GM21825 (cell line): ENCODE results near the gene TTLL13.

Experiments
- ATAC-seq: cut with Tn5 transposase; IDR thresholded peaks from one replicate; pipeline ENCODE4 v1.9.1; 2021; ENCODE audit warnings: mild to moderate bottlenecking, moderate library complexity; ENCODE audit not compliant: unreplicated experiment

Gene TTLL13

GRCh38 chr15:90307661-90308060 lies 58.3 kb downstream of the TTLL13 start:
- no peak for ATAC-seq

DNA sequence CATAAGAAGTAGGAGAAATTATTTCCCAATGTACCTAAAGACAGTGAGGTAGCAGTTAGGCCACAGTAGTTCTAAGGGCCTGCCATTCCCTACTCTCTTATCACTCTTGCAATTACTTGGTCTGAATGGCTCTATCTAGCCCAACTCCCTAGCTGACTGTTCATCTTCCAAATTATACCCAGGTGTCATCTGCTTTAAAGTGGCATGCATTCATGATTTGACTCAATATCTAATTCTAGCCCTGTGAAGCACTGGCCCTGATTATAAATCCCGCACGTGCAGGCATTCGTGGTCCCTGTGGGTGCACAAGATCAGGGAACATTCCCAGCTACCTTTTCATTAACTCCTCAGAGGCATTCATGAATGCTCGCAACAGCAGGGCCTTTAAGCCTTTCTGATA lies 59.7 kb downstream of the TTLL13 start:
- no peak for ATAC-seq
